Left kidney (tissue), 2 donors: ENCODE results near the gene ZNF273. TPM values are rescaled to one million over a fixed set of nuclear protein-coding genes. Genes with fewer than 3 reads are reported as not detected.

Source experiments
- DNase-seq: peaks from one replicate; pipeline ENCODE4 v3.0.0-alpha.2; 2013
- polyA plus RNA-seq: library from polyadenylated mRNA; unstranded; fragments of 120-200 nt; gene quantifications from one replicate; pipeline ENCODE4 v1.2.1, GENCODE V29; 2013; ENCODE audit not compliant: insufficient read length

Gene ZNF273
- polyA plus RNA-seq, 1 donor = 13.8 TPM

DNA sequence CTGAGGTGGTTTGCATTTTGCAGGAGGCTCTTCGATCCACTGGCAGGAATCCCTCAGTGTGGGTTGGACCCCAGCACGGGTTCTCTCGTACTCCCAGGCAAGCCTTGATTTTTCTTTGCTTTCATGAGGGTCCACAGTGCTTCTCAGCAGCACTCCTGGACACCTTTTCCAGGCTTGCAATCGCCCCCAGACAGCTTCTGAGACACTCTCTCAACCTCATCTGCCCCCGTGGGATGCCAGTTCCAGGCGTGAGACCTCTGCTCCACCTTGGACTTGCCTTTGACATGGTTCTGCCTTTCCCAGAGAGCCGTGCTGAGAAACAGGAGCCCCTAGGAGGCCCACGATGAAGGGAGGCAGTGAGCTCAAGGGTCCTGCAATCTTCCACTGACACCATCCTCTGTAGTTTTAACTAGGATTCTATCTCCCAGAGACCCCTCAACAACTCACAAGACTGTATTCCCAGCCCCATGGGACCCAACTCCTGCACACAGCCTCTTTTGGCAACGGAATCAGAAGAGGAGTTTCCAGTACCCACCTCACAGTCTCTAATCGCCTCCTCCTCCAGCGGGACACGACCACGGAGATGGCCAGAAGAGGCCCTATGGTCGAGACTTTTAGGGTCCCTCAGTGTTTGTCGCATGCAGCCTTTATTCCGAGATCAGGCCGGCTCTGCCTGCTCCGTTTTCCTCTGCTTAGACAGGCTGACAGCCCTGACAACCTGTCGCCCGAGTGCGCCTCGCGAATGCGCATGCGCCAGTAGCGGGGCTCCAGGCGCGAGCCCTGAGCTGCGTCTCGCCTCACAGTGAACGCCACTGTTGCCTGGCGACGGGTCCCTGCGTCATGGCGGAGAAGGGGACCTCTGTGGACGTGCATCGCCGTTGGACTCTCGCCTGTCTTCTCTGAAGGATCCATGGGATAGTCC, 26.0 kb upstream of the ZNF273 start:
- peak; percentile 68 for DNase-seq

- no peak for DNase-seq
Measured at GRCh38 chr7:64877714-64878610, 25.1 kb upstream of the ZNF273 start.

GRCh38 chr7:64878684-64879083, 24.4 kb upstream of the ZNF273 start:
- no peak for DNase-seq

- DNase-seq = no peak
Measured at GRCh38 chr7:64879086-64879730, 23.9 kb upstream of the ZNF273 start.

DNA sequence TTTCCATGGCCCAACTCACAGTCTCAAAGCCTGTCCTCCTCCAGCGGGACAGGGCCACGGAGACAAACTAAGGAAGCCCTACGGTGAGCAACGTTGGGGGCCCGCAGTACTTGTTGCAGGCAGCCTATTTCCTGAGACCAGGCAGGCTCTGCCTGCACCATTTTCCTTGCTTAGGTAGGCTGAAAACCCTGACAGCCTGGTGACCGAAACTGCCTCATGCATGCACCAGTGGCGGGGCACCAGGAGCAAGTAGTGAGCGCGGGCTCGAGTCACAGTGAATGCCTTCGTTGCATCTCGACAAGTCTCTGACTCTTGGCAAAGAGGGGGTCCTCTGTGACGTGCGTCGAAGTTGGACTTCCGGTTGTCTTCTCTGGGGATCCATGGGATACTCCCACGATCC, 23.3 kb upstream of the ZNF273 start:
- no peak for DNase-seq

- no peak for DNase-seq
Measured at GRCh38 chr7:64880322-64881297, 22.5 kb upstream of the ZNF273 start.

- no peak for DNase-seq
Measured at GRCh38 chr7:64881461-64882287, 21.4 kb upstream of the ZNF273 start.

DNA sequence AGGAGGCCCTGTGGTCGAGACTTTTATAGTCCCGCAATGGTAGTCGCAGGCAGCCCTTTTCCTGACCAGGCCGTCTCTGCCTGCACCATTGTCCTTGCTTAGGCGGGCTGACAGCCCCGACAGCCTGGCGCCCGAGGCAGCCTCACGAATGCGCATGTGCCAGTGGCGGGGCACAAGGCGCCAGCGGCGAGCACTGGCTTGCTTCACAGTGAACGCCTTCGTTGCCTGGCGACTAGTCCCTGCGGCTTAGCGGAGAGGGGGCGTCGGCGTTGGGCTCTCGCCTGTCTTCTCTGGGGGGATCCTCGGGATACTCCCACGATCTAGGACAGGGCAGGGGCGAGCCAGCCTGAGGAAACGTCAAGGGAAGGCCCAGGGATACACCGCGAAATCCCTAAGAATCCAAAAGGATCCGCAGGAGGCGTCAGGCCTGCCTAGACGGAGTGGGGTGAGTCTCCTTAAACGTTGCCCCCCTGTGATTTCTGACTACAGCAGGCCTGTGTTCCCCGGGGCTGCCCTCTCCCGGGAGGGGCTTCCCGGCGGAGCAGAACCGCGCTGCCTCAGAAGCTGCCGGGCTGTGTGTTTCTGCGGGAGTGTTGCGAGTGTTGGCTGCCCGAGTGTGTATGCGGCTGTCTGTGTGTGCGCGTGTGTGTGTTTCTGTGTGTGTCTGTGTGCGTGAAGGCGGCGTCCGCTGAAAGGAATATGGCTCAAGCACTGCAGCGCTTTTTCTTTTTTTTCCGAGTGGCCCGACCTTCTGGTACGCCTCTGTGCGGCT, 20.5 kb upstream of the ZNF273 start:
- peak; percentile 53 for DNase-seq

DNA sequence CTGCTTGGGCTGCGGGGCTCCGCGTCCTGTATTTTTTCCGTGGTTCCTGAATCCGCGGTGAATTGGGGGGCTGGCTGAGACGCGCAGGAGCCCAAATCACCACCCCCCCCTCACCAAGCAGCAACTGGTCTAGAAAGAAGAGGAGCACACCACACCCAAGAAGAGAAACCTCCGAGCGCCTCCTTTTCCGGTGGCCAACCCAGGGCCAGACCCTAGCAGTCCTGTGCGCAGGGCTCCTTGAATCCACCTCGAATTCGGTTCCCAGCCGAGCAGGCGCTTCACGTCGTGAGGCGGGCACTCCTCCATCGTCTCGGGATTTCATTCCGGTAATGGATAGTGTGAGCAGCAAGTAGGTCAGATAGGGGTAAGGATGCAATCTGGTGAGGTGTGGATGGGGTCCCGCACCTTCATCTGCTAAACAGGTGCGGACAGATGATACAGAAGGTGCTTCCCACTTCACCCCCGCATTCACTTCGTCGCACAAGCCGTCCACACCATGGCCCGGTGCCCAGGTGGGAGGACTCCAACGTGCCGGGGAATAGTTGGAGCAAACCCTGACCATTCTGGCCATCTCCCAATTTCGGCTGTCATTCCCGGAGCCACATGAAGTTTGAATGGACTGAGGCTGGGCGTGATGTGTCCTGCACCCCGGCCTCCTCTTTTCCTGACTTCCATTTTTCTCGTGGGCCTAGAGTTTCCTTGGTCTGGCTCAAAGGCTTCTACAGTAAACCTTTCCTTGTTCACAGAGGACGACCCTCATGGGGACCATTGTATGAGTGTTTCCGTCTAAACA, 19.8 kb upstream of the ZNF273 start:
- no peak for DNase-seq

DNA sequence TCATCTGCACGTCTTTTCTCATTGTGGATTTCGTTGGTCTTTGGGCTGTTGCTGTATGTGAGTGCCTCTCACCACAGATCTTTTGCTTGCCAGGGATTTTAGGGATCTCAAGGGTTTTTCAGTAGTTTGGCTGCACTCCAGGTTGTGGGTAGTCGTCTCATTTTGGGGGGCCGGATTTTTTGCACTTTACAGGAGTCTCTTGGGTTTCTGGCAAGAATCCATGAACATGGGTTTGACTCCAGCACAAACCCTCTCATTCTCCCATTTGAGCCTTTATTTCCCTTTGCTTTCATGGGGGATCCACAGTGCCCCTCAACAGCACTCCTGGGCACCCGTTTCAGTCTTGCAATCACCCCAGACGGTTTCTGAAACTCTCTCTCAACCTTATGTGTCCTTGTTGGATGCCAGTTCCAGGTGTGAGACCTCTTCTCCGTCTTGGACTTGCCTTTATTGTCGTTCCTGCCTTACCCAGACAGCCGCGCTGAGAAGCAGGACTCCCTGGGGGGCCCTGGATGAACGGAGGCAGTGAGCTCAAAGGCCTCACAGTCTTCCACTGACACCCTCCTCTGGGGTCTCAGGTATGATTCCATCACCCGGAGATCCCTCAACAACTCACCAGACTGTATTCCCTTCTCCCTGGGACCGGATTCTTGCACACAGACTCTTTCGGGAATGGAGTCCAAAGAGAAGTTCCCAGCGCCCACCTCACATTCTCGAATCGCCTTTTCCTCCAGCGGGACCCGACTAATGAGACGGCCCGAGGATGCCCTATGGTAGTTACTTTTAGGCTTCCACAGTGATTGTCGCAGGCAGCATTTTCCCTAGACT, 18.8 kb upstream of the ZNF273 start:
- DNase-seq = no peak

DNA sequence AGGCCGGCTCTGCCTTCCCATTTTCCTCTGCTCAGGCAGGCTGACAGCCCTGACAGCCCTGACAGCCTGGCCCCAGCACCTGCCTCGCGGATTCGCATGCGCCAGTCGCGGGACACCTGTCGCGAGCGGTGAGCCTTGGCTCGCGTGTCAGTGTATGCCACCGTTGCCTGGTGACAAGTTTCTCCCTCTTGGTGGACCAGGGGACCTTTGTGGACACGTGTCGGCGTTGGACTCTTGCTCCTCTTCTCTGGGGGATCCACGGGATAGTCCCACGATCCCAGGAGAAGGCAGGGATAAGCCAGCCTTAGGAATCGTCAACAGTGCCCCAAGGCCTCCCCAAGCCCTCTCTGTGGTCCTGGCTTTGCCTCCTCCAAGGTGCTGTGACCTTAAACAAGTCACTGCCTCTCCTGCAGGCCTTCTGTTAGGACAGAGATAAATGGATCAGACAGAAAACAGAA, 18.1 kb upstream of the ZNF273 start:
- DNase-seq = no peak

GRCh38 chr7:64885520-64886240, 17.4 kb upstream of the ZNF273 start:
- no peak for DNase-seq

DNA sequence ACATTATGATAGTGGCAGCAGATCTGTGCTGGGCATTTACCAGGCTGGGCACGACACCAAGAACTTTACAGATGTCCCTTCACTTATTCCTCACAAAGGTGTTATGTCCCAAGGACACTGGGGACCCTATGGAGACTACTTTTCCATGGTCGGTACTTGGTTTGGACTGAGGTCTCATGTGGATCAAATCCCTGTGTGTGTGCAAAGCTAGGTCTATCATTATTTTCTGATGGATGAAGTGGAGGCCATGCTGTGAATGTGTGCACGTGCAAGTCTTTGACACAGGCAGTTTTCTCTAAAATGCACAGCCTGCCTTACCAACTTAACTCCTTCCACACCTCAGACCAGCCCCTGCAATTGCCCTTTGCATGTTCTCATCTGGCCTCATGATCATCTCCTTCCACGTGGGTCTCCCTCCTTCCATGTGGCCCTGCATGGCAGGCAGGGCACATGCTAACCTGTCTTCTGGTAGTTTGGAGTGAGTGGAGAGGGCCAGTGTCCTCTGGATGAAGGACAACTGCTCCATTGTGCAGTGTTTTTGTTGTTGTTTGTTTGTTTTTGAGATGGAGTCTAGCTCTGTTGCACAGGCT, 16.0 kb upstream of the ZNF273 start:
- no peak for DNase-seq

GRCh38 chr7:64887756-64888508, 15.1 kb upstream of the ZNF273 start:
- DNase-seq = no peak

DNA sequence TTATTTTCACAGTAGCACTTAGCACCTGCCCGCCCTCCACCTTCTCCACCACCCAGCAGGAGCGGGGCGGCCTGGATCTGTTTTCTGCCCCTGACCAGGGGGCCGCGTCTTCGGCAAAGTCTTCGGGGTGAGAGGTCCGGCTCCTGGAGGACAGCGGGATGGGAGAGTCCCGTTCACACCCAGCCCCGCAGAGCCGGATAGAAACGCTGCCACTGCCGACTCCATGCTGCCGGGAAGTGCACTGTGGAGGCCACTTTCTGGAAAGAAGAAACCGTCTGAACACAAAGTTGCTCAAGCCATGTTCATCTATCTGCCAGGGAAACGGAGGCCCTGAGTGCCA, 14.5 kb upstream of the ZNF273 start:
- no peak for DNase-seq
